Measurements from ENCODE around the gene STAT1. TPM values are rescaled to one million over a fixed set of nuclear protein-coding genes. Genes with fewer than 3 reads are reported as not detected.
A peak's percentile ranks its signal among the peaks of the same experiment; 100 is the strongest.

STAT1 gene
- total and polyA plus RNA-seq, 8 donors, result 8.2 to 51.8 (median 24.4) TPM

DNA sequence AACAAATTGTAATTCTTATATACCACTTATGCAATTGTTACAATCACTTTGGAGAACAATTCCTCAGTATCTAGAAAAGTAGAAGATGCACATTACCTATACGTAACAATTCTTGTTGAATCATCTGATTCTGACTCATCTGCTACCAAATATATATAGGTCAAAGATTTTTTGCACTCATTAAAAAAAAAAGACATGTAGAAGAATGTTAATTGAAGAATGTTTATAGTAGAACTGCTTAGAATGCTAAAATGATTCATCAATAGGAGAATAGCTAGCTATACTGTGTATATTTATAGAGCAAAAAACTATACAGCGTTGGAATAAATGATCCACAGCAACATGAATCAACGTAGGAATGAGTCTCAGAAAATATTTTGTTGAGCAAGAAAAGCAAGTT lies 29.5 kb upstream of the STAT1 start:
- WGBS, 2 donors, result 80 to 89% methylated on average over 3 of the region's 3 CpGs
- no peak for FAIRE-seq
- Histone ChIP-seq H3K36me3 (no peaks in the 10 kb centered on the region), H3K4me3 (no peak overlapping the region), H3K27ac (no peak overlapping the region), H3K4me1 (no peaks in the 10 kb centered on the region), H3K9me3 (no peaks in the 10 kb centered on the region), H3K27me3 (no peaks in the 10 kb centered on the region)
- TF ChIP-seq, protein P1, sequence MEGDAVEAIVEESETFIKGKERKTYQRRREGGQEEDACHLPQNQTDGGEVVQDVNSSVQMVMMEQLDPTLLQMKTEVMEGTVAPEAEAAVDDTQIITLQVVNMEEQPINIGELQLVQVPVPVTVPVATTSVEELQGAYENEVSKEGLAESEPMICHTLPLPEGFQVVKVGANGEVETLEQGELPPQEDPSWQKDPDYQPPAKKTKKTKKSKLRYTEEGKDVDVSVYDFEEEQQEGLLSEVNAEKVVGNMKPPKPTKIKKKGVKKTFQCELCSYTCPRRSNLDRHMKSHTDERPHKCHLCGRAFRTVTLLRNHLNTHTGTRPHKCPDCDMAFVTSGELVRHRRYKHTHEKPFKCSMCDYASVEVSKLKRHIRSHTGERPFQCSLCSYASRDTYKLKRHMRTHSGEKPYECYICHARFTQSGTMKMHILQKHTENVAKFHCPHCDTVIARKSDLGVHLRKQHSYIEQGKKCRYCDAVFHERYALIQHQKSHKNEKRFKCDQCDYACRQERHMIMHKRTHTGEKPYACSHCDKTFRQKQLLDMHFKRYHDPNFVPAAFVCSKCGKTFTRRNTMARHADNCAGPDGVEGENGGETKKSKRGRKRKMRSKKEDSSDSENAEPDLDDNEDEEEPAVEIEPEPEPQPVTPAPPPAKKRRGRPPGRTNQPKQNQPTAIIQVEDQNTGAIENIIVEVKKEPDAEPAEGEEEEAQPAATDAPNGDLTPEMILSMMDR (IDR thresholded peaks at IDR 0.05), result no peak
- intact Hi-C loops (cut with DNase I), result loop anchor here in 1 of 3 donors (10.0 kb wide), 1 partner anchor 481 kb away; no protein-coding TSS in a partner anchor
- DNase-seq, result no peak
- no peak for ATAC-seq

DNA sequence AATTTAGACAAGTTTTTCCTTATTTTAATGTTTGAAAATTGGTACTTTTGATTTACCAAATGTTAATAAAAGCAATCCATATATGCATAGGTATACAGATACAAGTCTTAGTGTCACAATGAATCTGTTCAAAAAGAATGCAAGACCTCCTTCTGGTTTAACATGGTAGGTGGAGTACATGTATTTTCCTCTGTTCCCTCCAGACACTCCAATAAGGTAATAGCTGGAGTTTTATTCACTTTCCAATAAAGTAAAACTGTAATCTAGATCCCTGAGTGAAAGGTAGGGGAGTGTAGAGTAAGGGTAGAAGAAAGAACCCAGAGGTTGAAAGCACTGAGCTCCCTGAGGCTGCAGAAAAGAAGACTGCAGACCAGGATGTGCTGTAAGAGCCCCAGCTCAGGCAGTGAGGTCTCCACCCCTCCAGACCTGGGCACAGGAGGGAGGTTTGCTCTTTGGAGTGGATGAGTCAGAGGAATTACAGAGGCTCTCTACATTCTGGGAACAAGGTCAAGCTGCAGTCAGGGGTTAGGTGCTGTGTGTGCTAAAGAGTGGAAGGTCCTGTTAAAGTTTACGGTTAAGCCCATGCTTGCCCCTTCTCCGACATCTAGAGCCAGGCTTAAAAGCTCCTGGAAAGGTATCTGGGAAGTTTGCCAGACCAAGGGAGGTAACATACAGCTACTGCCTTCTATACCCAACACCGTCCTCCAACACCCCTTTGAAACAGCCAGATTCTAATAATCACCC lies 27.6 kb upstream of the STAT1 start:
- no peak for DNase-seq
- 57 to 62% methylated on average over 3 of the region's 3 CpGs for WGBS, 2 donors
- Histone ChIP-seq H3K27me3 (no peaks in the 10 kb centered on the region), H3K9me3 (no peaks in the 10 kb centered on the region), H3K4me1 (no peaks in the 10 kb centered on the region), H3K36me3 (no peaks in the 10 kb centered on the region), H3K4me3 (no peak overlapping the region), H3K27ac (no peak overlapping the region)
- ATAC-seq, result peak in 3 of 4 donors; percentile 75 to 80 (median 78)
- TF ChIP-seq, protein P1 (IDR thresholded peaks at IDR 0.05), result no peak
- no peak for FAIRE-seq
- intact Hi-C loops (cut with DNase I), result loop anchor here in 1 of 3 donors (10.0 kb wide), 1 partner anchor 483 kb away; no protein-coding TSS in a partner anchor

DNA sequence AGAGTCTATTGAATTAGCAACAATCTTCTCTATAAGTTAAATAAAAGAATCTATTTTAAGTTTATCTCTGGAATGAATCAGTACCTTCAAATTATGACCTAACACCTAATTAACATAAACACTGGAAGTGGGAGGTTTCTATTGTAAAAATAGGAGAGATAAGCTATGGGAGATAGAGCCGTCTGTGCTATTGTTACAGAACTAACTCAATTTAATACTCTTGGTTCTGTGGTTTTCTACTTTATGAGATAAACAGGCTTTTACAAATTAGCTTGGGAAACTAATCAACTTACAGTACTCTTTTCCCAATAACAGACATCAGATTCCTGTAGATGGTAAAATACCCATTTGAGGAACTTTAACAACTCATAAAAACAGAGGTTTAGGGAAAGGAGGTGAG lies 25.6 kb upstream of the STAT1 start:
- TF ChIP-seq, protein P1 (IDR thresholded peaks at IDR 0.05), result no peak
- Histone ChIP-seq H3K4me1 (no peaks in the 10 kb centered on the region), H3K36me3 (no peaks in the 10 kb centered on the region), H3K27ac (no peak overlapping the region), H3K27me3 (no peaks in the 10 kb centered on the region), H3K9me3 (no peaks in the 10 kb centered on the region), H3K4me3 (no peak overlapping the region)
- 57 to 78% methylated on average over 1 of the region's 1 CpG for WGBS, 2 donors
- FAIRE-seq (no peak), DNase-seq (no peak), ATAC-seq (no peak)
- intact Hi-C loops (cut with DNase I), result loop anchor here in 1 of 3 donors (10.0 kb wide), 1 partner anchor 485 kb away; no protein-coding TSS in a partner anchor

DNA sequence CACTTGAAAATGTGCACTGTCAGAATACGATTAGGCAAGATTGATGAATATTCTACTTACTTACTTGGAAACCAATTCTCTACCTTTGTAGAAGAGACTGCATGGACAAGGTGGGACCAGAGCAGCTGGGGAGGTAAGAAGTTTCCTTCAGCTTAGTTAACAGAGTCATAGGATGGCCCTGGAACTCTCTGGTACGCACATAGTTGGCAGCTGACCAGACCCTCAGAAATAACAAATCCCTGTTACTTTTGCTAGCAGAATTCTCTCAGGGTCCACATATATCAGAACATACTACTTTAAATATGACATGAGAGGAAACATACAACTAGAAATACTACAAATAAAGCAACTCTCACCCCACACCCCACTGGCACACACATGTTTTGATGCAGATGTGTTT lies 24.8 kb upstream of the STAT1 start:
- Histone ChIP-seq H3K9me3 (no peaks in the 10 kb centered on the region), H3K36me3 (no peaks in the 10 kb centered on the region), H3K27me3 (no peaks in the 10 kb centered on the region), H3K4me1 (no peaks in the 10 kb centered on the region), H3K4me3 (no peak overlapping the region), H3K27ac (no peak overlapping the region)
- intact Hi-C loops (cut with DNase I), result no loop called here
- WGBS, 2 donors, result 88 to 90% methylated on average over 2 of the region's 2 CpGs
- FAIRE-seq, result no peak
- no peak for ATAC-seq
- TF ChIP-seq, protein P1 (IDR thresholded peaks at IDR 0.05), result no peak
- DNase-seq, result no peak

DNA sequence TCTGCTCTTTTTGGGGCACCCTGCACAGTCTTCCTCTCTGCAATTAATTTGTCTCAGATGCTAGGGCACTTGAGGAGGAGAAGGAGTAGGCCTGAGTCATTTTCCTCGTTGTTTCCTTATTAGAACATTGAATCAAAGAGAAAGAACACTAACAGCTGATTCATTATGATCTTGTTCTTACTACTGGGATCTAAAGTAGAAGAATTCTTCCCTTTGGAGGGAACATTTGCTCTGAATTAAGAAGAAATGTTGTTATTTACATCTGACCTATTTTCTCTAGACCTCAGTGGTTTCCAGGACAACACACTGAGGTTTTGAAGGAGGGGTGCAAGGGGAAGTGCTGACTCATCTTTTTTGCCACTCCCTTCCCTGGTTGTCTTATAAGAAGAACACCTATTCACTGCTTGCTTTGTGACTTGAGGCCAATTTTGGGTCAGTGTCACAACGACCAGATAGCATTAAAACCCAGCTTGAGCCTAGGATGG lies 24.3 kb upstream of the STAT1 start:
- DNase-seq (no peak), ATAC-seq (no peak), FAIRE-seq (no peak)
- H3K36me3 ChIP-seq, result no peaks in the 10 kb centered on the region
- 56 to 68% methylated on average over 2 of the region's 2 CpGs for whole genome bisulfite sequencing, 2 donors
- no peaks in the 10 kb centered on the region for H3K27me3 ChIP-seq
- intact Hi-C loops (cut with DNase I), result no loop called here
- TF ChIP-seq, protein P1 (IDR thresholded peaks at IDR 0.05), result no peak
- H3K27ac ChIP-seq, result no peak overlapping the region
- no peaks in the 10 kb centered on the region for H3K9me3 ChIP-seq
- no peak overlapping the region for H3K4me3 ChIP-seq
- no peaks in the 10 kb centered on the region for H3K4me1 ChIP-seq

Measured in pancreas (tissue), 10 donors.